SK-N-SH treated with all-trans-retinoic acid at 6 μM for 48 hours (cell line): ENCODE results near the gene ADK.

Experiments used
- ATAC-seq: fragments of 200-7000 bp; cut with Tn5 transposase; 3 replicates; pipeline ENCODE4 v1.9.1; 2020; ENCODE audit warnings: mild to moderate bottlenecking, moderate library complexity
- ARNTL ChIP-seq: fragments of 450-650 bp; formaldehyde crosslinking; IDR thresholded peaks from 2 replicates; pipeline ENCODE4 v1.5.0; 2020; ENCODE audit warnings: low read depth, mild to moderate bottlenecking, moderate library complexity, borderline replicate concordance
- BACH2 ChIP-seq: fragments of 250-450 bp; sonication (Bioruptor Pico); IDR thresholded peaks from 2 replicates; pipeline ENCODE4 v1.9.0; 2021; ENCODE audit warnings: mild to moderate bottlenecking, borderline replicate concordance
- CREB5 ChIP-seq: fragments of 250-450 bp; sonication (Bioruptor Pico); IDR thresholded peaks from 2 replicates; pipeline ENCODE4 v1.5.1; 2020; ENCODE audit warnings: low read depth, mild to moderate bottlenecking, moderate library complexity
- CSDC2 ChIP-seq: fragments of 250-450 bp; sonication (Bioruptor Pico); IDR thresholded peaks from 2 replicates; pipeline ENCODE4 v1.5.0; 2020; ENCODE audit warnings: mild to moderate bottlenecking, moderate library complexity
- GLIS3 ChIP-seq: fragments of 250-450 bp; sonication (Bioruptor Pico); IDR thresholded peaks from 2 replicates; pipeline ENCODE4 v1.5.0; 2020; ENCODE audit warnings: mild to moderate bottlenecking, moderate library complexity
- ISL1 ChIP-seq: fragments of 250-450 bp; sonication (Bioruptor Pico); IDR thresholded peaks from 2 replicates; pipeline ENCODE4 v2.1.2; 2022; ENCODE audit warnings: mild to moderate bottlenecking, moderate library complexity
- OSR1 ChIP-seq: fragments of 250-450 bp; sonication (Bioruptor Pico); IDR thresholded peaks from 2 replicates; pipeline ENCODE4 v1.8.0; 2022; ENCODE audit warnings: moderate library complexity, mild to moderate bottlenecking, inconsistent platforms
- PPARA ChIP-seq: fragments of 250-450 bp; sonication (Bioruptor Pico); IDR thresholded peaks from 2 replicates; pipeline ENCODE4 v1.5.0; 2020; ENCODE audit warnings: mild to moderate bottlenecking, borderline replicate concordance
- RARB ChIP-seq: fragments of 250-450 bp; sonication (Bioruptor Pico); IDR thresholded peaks from 2 replicates; pipeline ENCODE4 v1.8.0; 2021; ENCODE audit warnings: mild to moderate bottlenecking, moderate library complexity
- SNAI2 ChIP-seq: fragments of 250-450 bp; sonication (Bioruptor Pico); IDR thresholded peaks from 2 replicates; pipeline ENCODE4 v1.5.0; 2020; ENCODE audit warnings: mild to moderate bottlenecking, moderate library complexity
- TCF4 ChIP-seq: fragments of 250-450 bp; sonication (Bioruptor Pico); IDR thresholded peaks from 2 replicates; pipeline ENCODE4 v1.8.0; 2021; ENCODE audit warnings: mild to moderate bottlenecking, moderate library complexity, borderline replicate concordance
- TOX ChIP-seq: fragments of 250-450 bp; sonication (Bioruptor Pico); IDR thresholded peaks from 2 replicates; pipeline ENCODE4 v1.8.0; 2021; ENCODE audit warnings: mild to moderate bottlenecking, moderate library complexity, borderline replicate concordance
- ZC3H10 ChIP-seq: fragments of 250-450 bp; sonication (Bioruptor Pico); IDR thresholded peaks from 2 replicates; pipeline ENCODE4 v1.5.1; 2021; ENCODE audit warnings: mild to moderate bottlenecking, moderate library complexity
- ZFP3 ChIP-seq: fragments of 250-450 bp; sonication (Bioruptor Pico); IDR thresholded peaks from 2 replicates; pipeline ENCODE4 v1.5.0; 2020; ENCODE audit warnings: mild to moderate bottlenecking, moderate library complexity
- ZFP30 ChIP-seq: fragments of 450-650 bp; formaldehyde crosslinking; IDR thresholded peaks from 2 replicates; pipeline ENCODE4 v1.5.0; 2022; ENCODE audit warnings: mild to moderate bottlenecking, moderate library complexity
- ZNF565 ChIP-seq: fragments of 450-650 bp; formaldehyde crosslinking; conservative IDR thresholded peaks from 2 replicates; pipeline ENCODE4 v1.5.0; 2020; ENCODE audit warnings: low read depth, mild to moderate bottlenecking, moderate library complexity
- ZNF70 ChIP-seq: fragments of 450-650 bp; formaldehyde crosslinking; IDR thresholded peaks from 2 replicates; pipeline ENCODE4 v1.5.0; 2020; ENCODE audit warnings: mild to moderate bottlenecking, moderate library complexity
- ZNF8 ChIP-seq: fragments of 450-650 bp; formaldehyde crosslinking; IDR thresholded peaks from 2 replicates; pipeline ENCODE4 v1.5.0; 2020; ENCODE audit warnings: mild to moderate bottlenecking, moderate library complexity
- TF ChIP-seq, protein P1 (sequence below): fragments of 250-450 bp; sonication (Bioruptor Pico); IDR thresholded peaks from 2 replicates; pipeline ENCODE4 v1.8.0; 2021; ENCODE audit warnings: low read depth, mild to moderate bottlenecking, moderate library complexity, borderline replicate concordance
- TF ChIP-seq, protein P2 (sequence below): fragments of 250-450 bp; sonication (Bioruptor Pico); IDR thresholded peaks from 2 replicates; pipeline ENCODE4 v1.8.0; 2020; ENCODE audit warnings: mild to moderate bottlenecking, moderate library complexity, borderline replicate concordance
- TF ChIP-seq, protein P3 (sequence below): fragments of 250-450 bp; sonication (Bioruptor Pico); IDR thresholded peaks from 2 replicates; pipeline ENCODE4 v1.5.0; 2020; ENCODE audit warnings: mild to moderate bottlenecking, moderate library complexity
- TF ChIP-seq, protein P4 (sequence below): fragments of 250-450 bp; sonication (Bioruptor Pico); IDR thresholded peaks from 2 replicates; pipeline ENCODE4 v1.5.1; 2021; ENCODE audit warnings: mild to moderate bottlenecking, moderate library complexity

The ADK gene

GRCh38 chr10:74177140-74177677, 26.2 kb downstream of the ADK start:
- TF ChIP-seq ZFP30 (CRISPR knock-in tag) = no peak
- TF ChIP-seq, protein P1, sequence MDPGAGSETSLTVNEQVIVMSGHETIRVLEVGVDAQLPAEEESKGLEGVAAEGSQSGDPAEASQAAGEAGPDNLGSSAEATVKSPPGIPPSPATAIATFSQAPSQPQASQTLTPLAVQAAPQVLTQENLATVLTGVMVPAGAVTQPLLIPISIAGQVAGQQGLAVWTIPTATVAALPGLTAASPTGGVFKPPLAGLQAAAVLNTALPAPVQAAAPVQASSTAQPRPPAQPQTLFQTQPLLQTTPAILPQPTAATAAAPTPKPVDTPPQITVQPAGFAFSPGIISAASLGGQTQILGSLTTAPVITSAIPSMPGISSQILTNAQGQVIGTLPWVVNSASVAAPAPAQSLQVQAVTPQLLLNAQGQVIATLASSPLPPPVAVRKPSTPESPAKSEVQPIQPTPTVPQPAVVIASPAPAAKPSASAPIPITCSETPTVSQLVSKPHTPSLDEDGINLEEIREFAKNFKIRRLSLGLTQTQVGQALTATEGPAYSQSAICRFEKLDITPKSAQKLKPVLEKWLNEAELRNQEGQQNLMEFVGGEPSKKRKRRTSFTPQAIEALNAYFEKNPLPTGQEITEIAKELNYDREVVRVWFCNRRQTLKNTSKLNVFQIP (CRISPR knock-in tag) = no peak
- TF ChIP-seq SNAI2 (CRISPR knock-in tag) = no peak
- TF ChIP-seq, protein P2, sequence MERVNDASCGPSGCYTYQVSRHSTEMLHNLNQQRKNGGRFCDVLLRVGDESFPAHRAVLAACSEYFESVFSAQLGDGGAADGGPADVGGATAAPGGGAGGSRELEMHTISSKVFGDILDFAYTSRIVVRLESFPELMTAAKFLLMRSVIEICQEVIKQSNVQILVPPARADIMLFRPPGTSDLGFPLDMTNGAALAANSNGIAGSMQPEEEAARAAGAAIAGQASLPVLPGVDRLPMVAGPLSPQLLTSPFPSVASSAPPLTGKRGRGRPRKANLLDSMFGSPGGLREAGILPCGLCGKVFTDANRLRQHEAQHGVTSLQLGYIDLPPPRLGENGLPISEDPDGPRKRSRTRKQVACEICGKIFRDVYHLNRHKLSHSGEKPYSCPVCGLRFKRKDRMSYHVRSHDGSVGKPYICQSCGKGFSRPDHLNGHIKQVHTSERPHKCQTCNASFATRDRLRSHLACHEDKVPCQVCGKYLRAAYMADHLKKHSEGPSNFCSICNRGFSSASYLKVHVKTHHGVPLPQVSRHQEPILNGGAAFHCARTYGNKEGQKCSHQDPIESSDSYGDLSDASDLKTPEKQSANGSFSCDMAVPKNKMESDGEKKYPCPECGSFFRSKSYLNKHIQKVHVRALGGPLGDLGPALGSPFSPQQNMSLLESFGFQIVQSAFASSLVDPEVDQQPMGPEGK = peak; percentile 70; the same call in 1 of the 2 replicates
- TF ChIP-seq TOX (CRISPR knock-in tag) = no peak
- no peak for TF ChIP-seq TCF4 (CRISPR knock-in tag)
- no peak for TF ChIP-seq ISL1 (CRISPR knock-in tag)
- TF ChIP-seq ZNF8 (CRISPR knock-in tag) = no peak
- ATAC-seq = peak; percentile 40

DNA sequence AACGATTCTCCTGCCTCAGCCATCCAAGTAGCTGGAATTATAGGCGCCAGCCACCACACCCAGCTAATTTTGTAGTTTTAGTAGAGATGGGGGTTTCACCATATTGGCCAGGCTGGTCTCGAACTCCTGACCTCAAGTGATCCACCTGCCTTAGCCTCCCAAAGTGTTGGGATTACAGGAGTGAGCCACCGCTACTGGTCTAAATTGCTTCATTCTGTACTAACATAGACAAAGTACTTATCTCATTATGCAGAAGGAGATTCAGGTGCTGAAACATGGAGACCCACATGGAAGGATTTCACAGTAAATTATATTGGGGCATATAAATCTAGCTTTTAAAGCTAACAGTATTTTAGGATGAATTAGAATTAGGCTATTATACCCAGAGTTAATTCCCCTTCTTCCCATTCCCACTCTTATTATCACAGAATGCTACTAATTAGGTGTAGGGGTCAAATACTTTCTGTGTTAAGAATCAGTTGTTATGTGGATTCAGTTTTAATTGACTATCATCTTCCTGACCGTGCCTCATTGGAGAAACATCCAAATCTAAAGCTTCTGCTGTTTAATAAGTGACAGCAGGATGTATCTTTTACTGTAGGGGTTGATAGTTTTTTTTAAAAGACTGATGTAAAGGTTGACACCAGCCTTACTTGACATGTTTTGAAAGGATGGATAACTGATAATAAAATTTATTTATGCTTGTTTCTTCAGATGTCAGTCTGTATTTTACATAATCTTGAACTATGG, 27.2 kb downstream of the ADK start:
- TF ChIP-seq OSR1 (CRISPR knock-in tag) = no peak
- TF ChIP-seq ARNTL (CRISPR knock-in tag) = no peak
- TF ChIP-seq, protein P3, sequence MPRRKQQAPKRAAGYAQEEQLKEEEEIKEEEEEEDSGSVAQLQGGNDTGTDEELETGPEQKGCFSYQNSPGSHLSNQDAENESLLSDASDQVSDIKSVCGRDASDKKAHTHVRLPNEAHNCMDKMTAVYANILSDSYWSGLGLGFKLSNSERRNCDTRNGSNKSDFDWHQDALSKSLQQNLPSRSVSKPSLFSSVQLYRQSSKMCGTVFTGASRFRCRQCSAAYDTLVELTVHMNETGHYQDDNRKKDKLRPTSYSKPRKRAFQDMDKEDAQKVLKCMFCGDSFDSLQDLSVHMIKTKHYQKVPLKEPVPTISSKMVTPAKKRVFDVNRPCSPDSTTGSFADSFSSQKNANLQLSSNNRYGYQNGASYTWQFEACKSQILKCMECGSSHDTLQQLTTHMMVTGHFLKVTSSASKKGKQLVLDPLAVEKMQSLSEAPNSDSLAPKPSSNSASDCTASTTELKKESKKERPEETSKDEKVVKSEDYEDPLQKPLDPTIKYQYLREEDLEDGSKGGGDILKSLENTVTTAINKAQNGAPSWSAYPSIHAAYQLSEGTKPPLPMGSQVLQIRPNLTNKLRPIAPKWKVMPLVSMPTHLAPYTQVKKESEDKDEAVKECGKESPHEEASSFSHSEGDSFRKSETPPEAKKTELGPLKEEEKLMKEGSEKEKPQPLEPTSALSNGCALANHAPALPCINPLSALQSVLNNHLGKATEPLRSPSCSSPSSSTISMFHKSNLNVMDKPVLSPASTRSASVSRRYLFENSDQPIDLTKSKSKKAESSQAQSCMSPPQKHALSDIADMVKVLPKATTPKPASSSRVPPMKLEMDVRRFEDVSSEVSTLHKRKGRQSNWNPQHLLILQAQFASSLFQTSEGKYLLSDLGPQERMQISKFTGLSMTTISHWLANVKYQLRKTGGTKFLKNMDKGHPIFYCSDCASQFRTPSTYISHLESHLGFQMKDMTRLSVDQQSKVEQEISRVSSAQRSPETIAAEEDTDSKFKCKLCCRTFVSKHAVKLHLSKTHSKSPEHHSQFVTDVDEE (CRISPR knock-in tag) = no peak
- no peak for TF ChIP-seq RARB
- TF ChIP-seq ZC3H10 = no peak
- TF ChIP-seq ZNF8 (CRISPR knock-in tag) = no peak
- TF ChIP-seq SNAI2 (CRISPR knock-in tag) = no peak
- no peak for TF ChIP-seq PPARA (CRISPR knock-in tag)
- TF ChIP-seq BACH2 (CRISPR knock-in tag) = no peak
- no peak for TF ChIP-seq ZNF565
- no peak for TF ChIP-seq TOX (CRISPR knock-in tag)
- TF ChIP-seq ZNF70 (CRISPR knock-in tag) = no peak
- TF ChIP-seq, protein P4, sequence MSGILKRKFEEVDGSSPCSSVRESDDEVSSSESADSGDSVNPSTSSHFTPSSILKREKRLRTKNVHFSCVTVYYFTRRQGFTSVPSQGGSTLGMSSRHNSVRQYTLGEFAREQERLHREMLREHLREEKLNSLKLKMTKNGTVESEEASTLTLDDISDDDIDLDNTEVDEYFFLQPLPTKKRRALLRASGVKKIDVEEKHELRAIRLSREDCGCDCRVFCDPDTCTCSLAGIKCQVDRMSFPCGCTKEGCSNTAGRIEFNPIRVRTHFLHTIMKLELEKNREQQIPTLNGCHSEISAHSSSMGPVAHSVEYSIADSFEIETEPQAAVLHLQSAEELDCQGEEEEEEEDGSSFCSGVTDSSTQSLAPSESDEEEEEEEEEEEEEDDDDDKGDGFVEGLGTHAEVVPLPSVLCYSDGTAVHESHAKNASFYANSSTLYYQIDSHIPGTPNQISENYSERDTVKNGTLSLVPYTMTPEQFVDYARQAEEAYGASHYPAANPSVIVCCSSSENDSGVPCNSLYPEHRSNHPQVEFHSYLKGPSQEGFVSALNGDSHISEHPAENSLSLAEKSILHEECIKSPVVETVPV (CRISPR knock-in tag) = no peak
- no peak for TF ChIP-seq GLIS3 (CRISPR knock-in tag)
- ATAC-seq = no peak

DNA sequence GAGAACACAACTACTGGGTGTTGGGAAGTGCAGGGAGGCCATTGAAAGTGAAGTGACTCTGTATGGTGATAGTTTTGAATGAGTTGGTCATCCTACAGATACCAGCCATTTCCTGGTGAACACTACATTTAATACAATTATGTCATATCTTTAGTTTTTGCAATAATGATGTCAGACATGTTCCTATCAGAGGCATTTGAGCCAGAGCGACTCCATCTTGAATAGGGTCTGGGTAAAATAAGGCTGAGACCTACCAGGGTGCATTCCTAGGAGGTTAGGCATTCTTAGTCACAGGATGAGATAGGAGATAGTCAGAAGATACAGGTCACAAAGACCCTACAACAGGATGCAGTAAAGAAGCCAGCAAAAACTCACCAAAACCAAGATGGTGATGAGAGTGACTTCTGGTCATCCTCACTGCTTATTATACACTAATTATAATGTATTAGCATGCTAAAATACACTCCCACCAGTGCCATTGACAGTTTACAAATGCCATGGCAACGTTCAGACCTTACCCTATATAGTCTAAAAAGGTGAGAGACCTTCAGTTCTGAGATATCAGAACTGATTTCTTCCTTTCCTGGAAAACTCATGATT, 28.2 kb downstream of the ADK start:
- no peak for ATAC-seq
- TF ChIP-seq ZNF8 (CRISPR knock-in tag) (0 out of 2 replicates have a peak, but pooled peaks have one; percentile 34), ZNF70 (CRISPR knock-in tag) (no peak), ZFP3 (CRISPR knock-in tag) (peak; percentile 91), RARB (no peak), ZNF565 (no peak), ZC3H10 (no peak), PPARA (CRISPR knock-in tag) (no peak), ZFP30 (CRISPR knock-in tag) (no peak), CREB5 (CRISPR knock-in tag) (no peak), ISL1 (CRISPR knock-in tag) (peak; percentile 79), CSDC2 (peak; percentile 98)
- TF ChIP-seq, protein P1 (CRISPR knock-in tag) = no peak
- TF ChIP-seq, protein P3 (CRISPR knock-in tag) = peak; percentile 58; the same call in 1 of the 2 replicates
